GM21825 (cell line): Measurements from ENCODE around the gene CELSR1.
"Not testable (repeated sequence)": the region's sequence is repeated elsewhere in the genome, so short reads cannot be mapped to it uniquely, and the experiment has no call there.

ENCODE experiments used
- ATAC-seq: cut with Tn5 transposase; IDR thresholded peaks from one replicate; pipeline ENCODE4 v1.9.1; 2021; ENCODE audit warnings: mild to moderate bottlenecking, moderate library complexity; ENCODE audit not compliant: unreplicated experiment

Gene CELSR1

GRCh38 chr22:46514592-46515207, 22.7 kb downstream of the CELSR1 start:
- ATAC-seq = no peak

GRCh38 chr22:46513908-46514550, 23.4 kb downstream of the CELSR1 start:
- no peak for ATAC-seq

- ATAC-seq = no peak
These were observed 24.7 kb downstream of the CELSR1 start for GRCh38 chr22:46512683-46513082.

GRCh38 chr22:46512039-46512370, 25.4 kb downstream of the CELSR1 start:
- no peak for ATAC-seq

- no peak for ATAC-seq
These were observed 26.0 kb downstream of the CELSR1 start for GRCh38 chr22:46511151-46512038.

GRCh38 chr22:46509416-46510089, 27.9 kb downstream of the CELSR1 start:
- ATAC-seq = no peak

GRCh38 chr22:46508491-46508999, 28.9 kb downstream of the CELSR1 start:
- ATAC-seq = no peak

- no peak for ATAC-seq
These were observed 29.7 kb downstream of the CELSR1 start for GRCh38 chr22:46507451-46508425.

GRCh38 chr22:46504584-46504983, 32.8 kb downstream of the CELSR1 start:
- no peak for ATAC-seq

- ATAC-seq = no peak
These were observed 34.8 kb downstream of the CELSR1 start for GRCh38 chr22:46502440-46503175.

- no peak for ATAC-seq
These were observed 35.7 kb downstream of the CELSR1 start for GRCh38 chr22:46501701-46502100.

GRCh38 chr22:46501265-46501664, 36.2 kb downstream of the CELSR1 start:
- ATAC-seq = not testable (repeated sequence)

GRCh38 chr22:46500201-46500600, 37.2 kb downstream of the CELSR1 start:
- no peak for ATAC-seq

- ATAC-seq = no peak
These were observed 37.6 kb downstream of the CELSR1 start for GRCh38 chr22:46499805-46500189.

- no peak for ATAC-seq
These were observed 45.5 kb downstream of the CELSR1 start for GRCh38 chr22:46491946-46492345.

GRCh38 chr22:46490538-46490937, 46.9 kb downstream of the CELSR1 start:
- ATAC-seq = no peak

- ATAC-seq = no peak
These were observed 50.3 kb downstream of the CELSR1 start for GRCh38 chr22:46486996-46487717.

GRCh38 chr22:46484861-46485595, 52.4 kb downstream of the CELSR1 start:
- no peak for ATAC-seq
